ENCODE results near the gene OTULIN. TPM values are rescaled to one million over a fixed set of nuclear protein-coding genes. Genes with fewer than 3 reads are reported as not detected.

The OTULIN gene
- total RNA-seq, 1 donor from 2014 or later, result 36.3 TPM

- Mint-ChIP-seq H3K9me3 (ENCODE audit: low read depth) (no peaks in the 10 kb centered on the region), H3K27me3 (ENCODE audit: low read depth) (no peaks in the 10 kb centered on the region), H3K4me1 (ENCODE audit: low read depth) (peaks cover 37% of the 10 kb centered on the region), H3K36me3 (ENCODE audit: low read depth) (peaks cover 26% of the 10 kb centered on the region), H3K4me3 (ENCODE audit: unreplicated experiment) (no peak overlapping the region), H3K27ac (ENCODE audit: unreplicated experiment) (peak overlapping the region; percentile 66)
- TF ChIP-seq, protein P1, sequence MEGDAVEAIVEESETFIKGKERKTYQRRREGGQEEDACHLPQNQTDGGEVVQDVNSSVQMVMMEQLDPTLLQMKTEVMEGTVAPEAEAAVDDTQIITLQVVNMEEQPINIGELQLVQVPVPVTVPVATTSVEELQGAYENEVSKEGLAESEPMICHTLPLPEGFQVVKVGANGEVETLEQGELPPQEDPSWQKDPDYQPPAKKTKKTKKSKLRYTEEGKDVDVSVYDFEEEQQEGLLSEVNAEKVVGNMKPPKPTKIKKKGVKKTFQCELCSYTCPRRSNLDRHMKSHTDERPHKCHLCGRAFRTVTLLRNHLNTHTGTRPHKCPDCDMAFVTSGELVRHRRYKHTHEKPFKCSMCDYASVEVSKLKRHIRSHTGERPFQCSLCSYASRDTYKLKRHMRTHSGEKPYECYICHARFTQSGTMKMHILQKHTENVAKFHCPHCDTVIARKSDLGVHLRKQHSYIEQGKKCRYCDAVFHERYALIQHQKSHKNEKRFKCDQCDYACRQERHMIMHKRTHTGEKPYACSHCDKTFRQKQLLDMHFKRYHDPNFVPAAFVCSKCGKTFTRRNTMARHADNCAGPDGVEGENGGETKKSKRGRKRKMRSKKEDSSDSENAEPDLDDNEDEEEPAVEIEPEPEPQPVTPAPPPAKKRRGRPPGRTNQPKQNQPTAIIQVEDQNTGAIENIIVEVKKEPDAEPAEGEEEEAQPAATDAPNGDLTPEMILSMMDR (IDR thresholded peaks at IDR 0.05), result no peak
- no peak for DNase-seq (ENCODE audit: low spot score)
These were observed 75.0 kb downstream of the OTULIN start for GRCh38 chr5:14739538-14739937.

GRCh38 chr5:14739981-14740380, 75.5 kb downstream of the OTULIN start:
- H3K27me3 Mint-ChIP-seq (ENCODE audit: low read depth), result no peaks in the 10 kb centered on the region
- H3K27ac Mint-ChIP-seq (ENCODE audit: unreplicated experiment), result no peak overlapping the region

DNA sequence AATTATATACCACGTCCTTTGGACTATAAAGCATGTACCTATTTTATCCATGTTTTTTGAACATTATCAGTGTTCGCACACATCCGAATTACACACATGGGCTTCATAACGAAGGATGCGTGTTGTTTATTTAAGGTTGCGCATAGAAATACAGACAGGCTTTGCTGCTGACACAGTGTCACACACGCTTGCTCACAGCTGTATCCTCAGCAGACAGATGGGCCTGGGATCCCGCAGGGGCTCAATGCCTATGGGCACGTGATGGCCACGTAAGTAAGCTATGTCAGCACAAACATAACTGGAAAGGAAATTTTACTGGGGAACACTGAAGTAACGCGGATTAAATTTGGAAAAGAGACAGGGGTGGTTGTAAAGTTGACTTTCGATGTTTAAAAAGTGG, 76.6 kb downstream of the OTULIN start:
- Mint-ChIP-seq H3K27me3 (ENCODE audit: low read depth) (no peaks in the 10 kb centered on the region), H3K4me1 (ENCODE audit: low read depth) (peaks cover 37% of the 10 kb centered on the region), H3K9me3 (ENCODE audit: low read depth) (no peaks in the 10 kb centered on the region), H3K4me3 (ENCODE audit: unreplicated experiment) (no peak overlapping the region), H3K27ac (ENCODE audit: unreplicated experiment) (no peak overlapping the region), H3K36me3 (ENCODE audit: low read depth) (peaks cover 27% of the 10 kb centered on the region)
- DNase-seq (ENCODE audit: low spot score), result no peak
- TF ChIP-seq, protein P1 (IDR thresholded peaks at IDR 0.05), result no peak

More at GRCh38 chr5:14739981-14740380, 75.5 kb downstream of the OTULIN start:
- Mint-ChIP-seq H3K4me1 (ENCODE audit: low read depth) (peaks cover 37% of the 10 kb centered on the region), H3K4me3 (ENCODE audit: unreplicated experiment) (no peak overlapping the region), H3K9me3 (ENCODE audit: low read depth) (no peaks in the 10 kb centered on the region), H3K36me3 (ENCODE audit: low read depth) (peaks cover 26% of the 10 kb centered on the region)
- no peak for DNase-seq (ENCODE audit: low spot score)
- TF ChIP-seq, protein P1 (IDR thresholded peaks at IDR 0.05), result no peak

- H3K27me3 Mint-ChIP-seq (ENCODE audit: low read depth), result no peaks in the 10 kb centered on the region
- no peak for DNase-seq (ENCODE audit: low spot score)
- H3K4me1 Mint-ChIP-seq (ENCODE audit: low read depth), result peaks cover 37% of the 10 kb centered on the region
- no peak overlapping the region for H3K4me3 Mint-ChIP-seq (ENCODE audit: unreplicated experiment)
- TF ChIP-seq, protein P1 (IDR thresholded peaks at IDR 0.05), result no peak
- H3K9me3 Mint-ChIP-seq (ENCODE audit: low read depth), result no peaks in the 10 kb centered on the region
- peaks cover 24% of the 10 kb centered on the region for H3K36me3 Mint-ChIP-seq (ENCODE audit: low read depth)
- H3K27ac Mint-ChIP-seq (ENCODE audit: unreplicated experiment), result peak overlapping the region; percentile 12
These were observed 77.4 kb downstream of the OTULIN start for GRCh38 chr5:14741801-14742440.

DNA sequence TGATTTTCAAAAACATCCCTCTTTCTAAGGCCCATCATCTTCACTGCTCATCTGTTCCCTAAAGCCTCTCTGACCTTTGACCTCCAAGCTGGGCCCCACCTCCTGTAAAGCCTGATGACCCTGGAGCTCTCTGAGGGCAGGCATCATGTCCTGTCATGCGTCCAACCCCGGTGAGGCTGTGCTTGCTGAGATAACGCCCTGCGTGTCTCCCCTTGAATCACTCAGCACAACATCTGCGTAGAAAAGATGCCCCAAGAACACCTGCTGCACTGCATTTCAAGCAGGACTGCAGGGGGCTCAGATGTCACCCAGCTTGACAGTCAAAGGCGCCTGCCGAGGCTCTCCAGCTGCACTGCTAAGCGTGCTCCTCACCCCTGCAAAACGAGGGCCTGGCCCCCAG, 78.0 kb downstream of the OTULIN start:
- Mint-ChIP-seq H3K27me3 (ENCODE audit: low read depth) (no peaks in the 10 kb centered on the region), H3K4me3 (ENCODE audit: unreplicated experiment) (no peak overlapping the region), H3K4me1 (ENCODE audit: low read depth) (peaks cover 37% of the 10 kb centered on the region), H3K9me3 (ENCODE audit: low read depth) (no peaks in the 10 kb centered on the region), H3K36me3 (ENCODE audit: low read depth) (peaks cover 27% of the 10 kb centered on the region), H3K27ac (ENCODE audit: unreplicated experiment) (peak overlapping the region; percentile 12)
- TF ChIP-seq, protein P1 (IDR thresholded peaks at IDR 0.05), result no peak
- no peak for DNase-seq (ENCODE audit: low spot score)
